HepG2 (cell line): Measurements from ENCODE around the gene FAM228B. TPM values are rescaled to one million over a fixed set of nuclear protein-coding genes. Genes with fewer than 3 reads are reported as not detected.

Source experiments
- AKNA ChIP-seq: sonication (generic); formaldehyde crosslinking; IDR thresholded peaks from 2 replicates; pipeline ENCODE4 v1.4.0; 2020; ENCODE audit warnings: missing genetic modification reagents, borderline replicate concordance
- ARNT ChIP-seq: fragments of 450-650 bp; IDR thresholded peaks from 2 replicates; pipeline ENCODE4 v1.6.1; 2017
- HOXA5 ChIP-seq: sonication (generic); formaldehyde crosslinking; IDR thresholded peaks from 2 replicates; pipeline ENCODE4 v1.4.0; 2020; ENCODE audit warnings: missing genetic modification reagents
- HOXA7 ChIP-seq: sonication (generic); formaldehyde crosslinking; IDR thresholded peaks from 2 replicates; pipeline ENCODE4 v1.8.1; 2022; ENCODE audit warnings: mild to moderate bottlenecking, missing genetic modification reagents, moderate library complexity
- MBD4 ChIP-seq: IDR thresholded peaks from 2 replicates; pipeline ENCODE4 v1.6.1; 2012; ENCODE audit warnings: low read length, inconsistent platforms, borderline replicate concordance
- MED1 ChIP-seq: sonication (generic); formaldehyde crosslinking; IDR thresholded peaks from 2 replicates; pipeline ENCODE4 v1.4.0; 2020; ENCODE audit warnings: missing genetic modification reagents
- MYNN ChIP-seq: sonication (generic); formaldehyde crosslinking; IDR thresholded peaks from 2 replicates; pipeline ENCODE4 v1.4.0; 2020; ENCODE audit warnings: mild to moderate bottlenecking, low read depth, missing genetic modification reagents
- NFKBIZ ChIP-seq: IDR thresholded peaks from 2 replicates; pipeline ENCODE4 v1.6.1; 2018; ENCODE audit warnings: missing genetic modification reagents, missing compliant biosample characterization
- PCBP2 ChIP-seq: fragments of 200-400 bp; formaldehyde crosslinking; optimal IDR thresholded peaks from 2 replicates; pipeline ENCODE3; 2018; ENCODE audit warnings: low read length, low read depth; ENCODE audit not compliant: poor library complexity, severe bottlenecking
- POLR2G ChIP-seq: fragments of 200-400 bp; formaldehyde crosslinking; IDR thresholded peaks from 2 replicates; pipeline ENCODE4 v1.6.1; 2018; ENCODE audit warnings: mild to moderate bottlenecking, low read depth, low read length, moderate library complexity
- RELA ChIP-seq: sonication (generic); formaldehyde crosslinking; IDR thresholded peaks from 2 replicates; pipeline ENCODE4 v1.4.0; 2020; ENCODE audit warnings: missing genetic modification reagents
- SIN3B ChIP-seq: fragments of 150-350 bp; IDR thresholded peaks from 2 replicates; pipeline ENCODE4 v1.6.1; 2014; ENCODE audit warnings: low read length
- STAT5B ChIP-seq: sonication (generic); formaldehyde crosslinking; IDR thresholded peaks from 2 replicates; pipeline ENCODE4 v1.4.0; 2020; ENCODE audit warnings: missing genetic modification reagents
- TCF7L2 ChIP-seq: IDR thresholded peaks from 2 replicates; pipeline ENCODE4 v1.6.1; 2011; ENCODE audit warnings: mild to moderate bottlenecking, low read depth, low read length, moderate library complexity
- TEAD3 ChIP-seq: optimal IDR thresholded peaks from 2 replicates; pipeline ENCODE3; 2016; ENCODE audit warnings: borderline replicate concordance
- ZBTB37 ChIP-seq: sonication (generic); formaldehyde crosslinking; IDR thresholded peaks from 2 replicates; pipeline ENCODE4 v1.4.0; 2020; ENCODE audit warnings: mild to moderate bottlenecking, missing genetic modification reagents
- ZNF329 ChIP-seq: sonication (generic); formaldehyde crosslinking; IDR thresholded peaks from 2 replicates; pipeline ENCODE4 v1.9.0; 2021; ENCODE audit warnings: low read depth, mild to moderate bottlenecking, missing genetic modification reagents
- ZNF431 ChIP-seq: sonication (generic); formaldehyde crosslinking; IDR thresholded peaks from 2 replicates; pipeline ENCODE4 v1.9.0; 2022; ENCODE audit warnings: missing genetic modification reagents, low read depth, mild to moderate bottlenecking, borderline replicate concordance
- ZNF614 ChIP-seq: IDR thresholded peaks from 2 replicates; pipeline ENCODE4 v1.6.1; 2018; ENCODE audit warnings: missing biosample characterization, missing genetic modification reagents, inconsistent platforms, borderline replicate concordance
- ZNF782 ChIP-seq: sonication (generic); formaldehyde crosslinking; IDR thresholded peaks from 2 replicates; pipeline ENCODE4 v1.4.0; 2020; ENCODE audit warnings: missing genetic modification reagents, mild to moderate bottlenecking, borderline replicate concordance
- ZSCAN30 ChIP-seq: sonication (generic); formaldehyde crosslinking; IDR thresholded peaks from 2 replicates; pipeline ENCODE4 v1.5.0; 2020; ENCODE audit warnings: mild to moderate bottlenecking, missing genetic modification reagents
- polyA plus RNA-seq, 8 experiments: library from polyadenylated mRNA; depleted of rRNA in 3 of 8; stranded (reverse) in 7 of 8; unstranded in 1 of 8; fragments of >200 nt; fragmentation: Illumina TruSeq in 4 of 8; extraction: Trizol in 4 of 8; gene quantifications; 2 replicates each; pipeline versions ENCODE4 v1.2.1 to v1.2.3, GENCODE V29; 2011 to 2016; ENCODE audit warnings: low read depth in 4 of 8, missing spikeins in 1 of 8, mixed read lengths in 1 of 8; ENCODE audit not compliant: insufficient read depth in 1 of 8
- total RNA-seq, 5 experiments: library from RNA; depleted of rRNA; stranded (reverse); fragments of >200 nt; fragmentation: Illumina TruSeq; extraction: Trizol; gene quantifications; 2 replicates each; pipeline ENCODE4 v1.2.3, GENCODE V29; 2016; ENCODE audit warnings: low read depth in 1 of 5
- TF ChIP-seq, protein P1 (sequence below): sonication (generic); formaldehyde crosslinking; IDR thresholded peaks from 2 replicates; pipeline ENCODE4 v1.5.0; 2020; ENCODE audit warnings: mild to moderate bottlenecking, missing genetic modification reagents

FAM228B gene
- total and polyA plus RNA-seq, 2 of the 13 experiments (the other 11 are each of a cell fraction or from before 2014, with no cell fraction given): 0.79 to 1.1 TPM

- TF ChIP-seq, protein P1, sequence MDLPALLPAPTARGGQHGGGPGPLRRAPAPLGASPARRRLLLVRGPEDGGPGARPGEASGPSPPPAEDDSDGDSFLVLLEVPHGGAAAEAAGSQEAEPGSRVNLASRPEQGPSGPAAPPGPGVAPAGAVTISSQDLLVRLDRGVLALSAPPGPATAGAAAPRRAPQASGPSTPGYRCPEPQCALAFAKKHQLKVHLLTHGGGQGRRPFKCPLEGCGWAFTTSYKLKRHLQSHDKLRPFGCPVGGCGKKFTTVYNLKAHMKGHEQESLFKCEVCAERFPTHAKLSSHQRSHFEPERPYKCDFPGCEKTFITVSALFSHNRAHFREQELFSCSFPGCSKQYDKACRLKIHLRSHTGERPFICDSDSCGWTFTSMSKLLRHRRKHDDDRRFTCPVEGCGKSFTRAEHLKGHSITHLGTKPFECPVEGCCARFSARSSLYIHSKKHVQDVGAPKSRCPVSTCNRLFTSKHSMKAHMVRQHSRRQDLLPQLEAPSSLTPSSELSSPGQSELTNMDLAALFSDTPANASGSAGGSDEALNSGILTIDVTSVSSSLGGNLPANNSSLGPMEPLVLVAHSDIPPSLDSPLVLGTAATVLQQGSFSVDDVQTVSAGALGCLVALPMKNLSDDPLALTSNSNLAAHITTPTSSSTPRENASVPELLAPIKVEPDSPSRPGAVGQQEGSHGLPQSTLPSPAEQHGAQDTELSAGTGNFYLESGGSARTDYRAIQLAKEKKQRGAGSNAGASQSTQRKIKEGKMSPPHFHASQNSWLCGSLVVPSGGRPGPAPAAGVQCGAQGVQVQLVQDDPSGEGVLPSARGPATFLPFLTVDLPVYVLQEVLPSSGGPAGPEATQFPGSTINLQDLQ (CRISPR knock-in tag): no peak
- TF ChIP-seq PCBP2 (no peak), MED1 (CRISPR knock-in tag) (no peak; the same call in 1 of the 2 replicates), POLR2G (peak; percentile 92), TCF7L2 (no peak), AKNA (CRISPR knock-in tag) (no peak), NFKBIZ (CRISPR knock-in tag) (no peak; the same call in 1 of the 2 replicates), TEAD3 (CRISPR knock-in tag) (no peak), SIN3B (0 out of 2 replicates have a peak, but pooled peaks have one; percentile 31), ARNT (no peak), ZNF329 (CRISPR knock-in tag) (peak; percentile 28; the same call in 1 of the 2 replicates), ZNF614 (CRISPR knock-in tag) (no peak; the same call in 1 of the 2 replicates), HOXA7 (no peak), MBD4 (no peak), ZBTB37 (CRISPR knock-in tag) (no peak), ZSCAN30 (no peak), MYNN (CRISPR knock-in tag) (no peak), ZNF431 (CRISPR knock-in tag) (peak; percentile 94), STAT5B (CRISPR knock-in tag) (no peak), RELA (CRISPR knock-in tag) (no peak), HOXA5 (CRISPR knock-in tag) (0 out of 2 replicates have a peak, but pooled peaks have one; percentile 37), ZNF782 (CRISPR knock-in tag) (peak; percentile 52; the same call in 1 of the 2 replicates)
Observed at GRCh38 chr2:24084386-24085199, 38.7 kb upstream of the FAM228B start, which contains the start of gene TP53I3 (continued).
